GM12878 (cell line): ENCODE results near the gene HOGA1.

Experiments used
- CTCF ChIP-seq, 3 experiments: IDR thresholded peaks in 2 of 3; conservative IDR thresholded peaks in 1 of 3; 2 replicates each; pipeline ENCODE4 v1.5.1; 2011; ENCODE audit warnings: low read depth in 3 of 3, low read length in 3 of 3, mild to moderate bottlenecking in 3 of 3, control low read depth in 2 of 3, moderate library complexity in 2 of 3, inconsistent platforms in 1 of 3, mixed read lengths in 1 of 3; ENCODE audit not compliant: control insufficient read depth in 2 of 3, insufficient read depth in 1 of 3; ENCODE audit errors: extremely low read depth in 1 of 3
- EZH2 ChIP-seq: IDR thresholded peaks from 2 replicates; pipeline ENCODE4 v1.6.1; 2012; ENCODE audit warnings: low read depth, mild to moderate bottlenecking, control low read depth, inconsistent platforms, low read length, borderline replicate concordance; ENCODE audit not compliant: control insufficient read depth
- HDAC6 ChIP-seq: fragments of 200-600 bp; sonication (generic); IDR thresholded peaks from one replicate; pipeline ENCODE4 v1.8.0; 2017; ENCODE audit warnings: antibody characterized with exemption; ENCODE audit not compliant: unreplicated experiment
- NFYB ChIP-seq: IDR thresholded peaks from 2 replicates; pipeline ENCODE4 v1.6.1; 2011; ENCODE audit warnings: low read depth, mild to moderate bottlenecking, low read length, improper control_type of control experiment, moderate library complexity; ENCODE audit not compliant: insufficient read depth
- POLR2AphosphoS5 ChIP-seq: IDR thresholded peaks from 2 replicates; pipeline ENCODE4 v1.6.1; 2011; ENCODE audit warnings: mild to moderate bottlenecking, low read length, inconsistent platforms
- SMAD5 ChIP-seq: IDR thresholded peaks from 2 replicates; pipeline ENCODE4 v1.6.1; 2016; ENCODE audit warnings: antibody characterized with exemption, low read depth
- TF ChIP-seq, protein P1 (sequence below): IDR thresholded peaks from 2 replicates; pipeline ENCODE4 v1.6.1; 2011; ENCODE audit warnings: low read depth, low read length, improper control_type of control experiment, borderline replicate concordance
- TF ChIP-seq, protein P2 (sequence below): IDR thresholded peaks from 2 replicates; pipeline ENCODE4 v1.6.1; 2012; ENCODE audit warnings: improper control_type of control experiment, low read depth, low read length; ENCODE audit not compliant: insufficient replicate concordance

GRCh38 chr10:97640868-97641811 is 57.0 kb downstream of the HOGA1 start:
- no peak for TF ChIP-seq NFYB
- TF ChIP-seq POLR2AphosphoS5: no peak
- no peak for TF ChIP-seq CTCF (IDR thresholded peaks at IDR 0.05 in 2 of 3, conservative IDR thresholded peaks at IDR 0.05 in 1 of 3; ENCODE audit: control insufficient read depth in 2 of 3, extremely low read depth in 1 of 3, insufficient read depth in 1 of 3, low read depth in 3 of 3, low read length in 3 of 3)
- TF ChIP-seq, protein P1, sequence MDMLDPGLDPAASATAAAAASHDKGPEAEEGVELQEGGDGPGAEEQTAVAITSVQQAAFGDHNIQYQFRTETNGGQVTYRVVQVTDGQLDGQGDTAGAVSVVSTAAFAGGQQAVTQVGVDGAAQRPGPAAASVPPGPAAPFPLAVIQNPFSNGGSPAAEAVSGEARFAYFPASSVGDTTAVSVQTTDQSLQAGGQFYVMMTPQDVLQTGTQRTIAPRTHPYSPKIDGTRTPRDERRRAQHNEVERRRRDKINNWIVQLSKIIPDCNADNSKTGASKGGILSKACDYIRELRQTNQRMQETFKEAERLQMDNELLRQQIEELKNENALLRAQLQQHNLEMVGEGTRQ: no peak
- TF ChIP-seq HDAC6: no peak
- TF ChIP-seq, protein P2, sequence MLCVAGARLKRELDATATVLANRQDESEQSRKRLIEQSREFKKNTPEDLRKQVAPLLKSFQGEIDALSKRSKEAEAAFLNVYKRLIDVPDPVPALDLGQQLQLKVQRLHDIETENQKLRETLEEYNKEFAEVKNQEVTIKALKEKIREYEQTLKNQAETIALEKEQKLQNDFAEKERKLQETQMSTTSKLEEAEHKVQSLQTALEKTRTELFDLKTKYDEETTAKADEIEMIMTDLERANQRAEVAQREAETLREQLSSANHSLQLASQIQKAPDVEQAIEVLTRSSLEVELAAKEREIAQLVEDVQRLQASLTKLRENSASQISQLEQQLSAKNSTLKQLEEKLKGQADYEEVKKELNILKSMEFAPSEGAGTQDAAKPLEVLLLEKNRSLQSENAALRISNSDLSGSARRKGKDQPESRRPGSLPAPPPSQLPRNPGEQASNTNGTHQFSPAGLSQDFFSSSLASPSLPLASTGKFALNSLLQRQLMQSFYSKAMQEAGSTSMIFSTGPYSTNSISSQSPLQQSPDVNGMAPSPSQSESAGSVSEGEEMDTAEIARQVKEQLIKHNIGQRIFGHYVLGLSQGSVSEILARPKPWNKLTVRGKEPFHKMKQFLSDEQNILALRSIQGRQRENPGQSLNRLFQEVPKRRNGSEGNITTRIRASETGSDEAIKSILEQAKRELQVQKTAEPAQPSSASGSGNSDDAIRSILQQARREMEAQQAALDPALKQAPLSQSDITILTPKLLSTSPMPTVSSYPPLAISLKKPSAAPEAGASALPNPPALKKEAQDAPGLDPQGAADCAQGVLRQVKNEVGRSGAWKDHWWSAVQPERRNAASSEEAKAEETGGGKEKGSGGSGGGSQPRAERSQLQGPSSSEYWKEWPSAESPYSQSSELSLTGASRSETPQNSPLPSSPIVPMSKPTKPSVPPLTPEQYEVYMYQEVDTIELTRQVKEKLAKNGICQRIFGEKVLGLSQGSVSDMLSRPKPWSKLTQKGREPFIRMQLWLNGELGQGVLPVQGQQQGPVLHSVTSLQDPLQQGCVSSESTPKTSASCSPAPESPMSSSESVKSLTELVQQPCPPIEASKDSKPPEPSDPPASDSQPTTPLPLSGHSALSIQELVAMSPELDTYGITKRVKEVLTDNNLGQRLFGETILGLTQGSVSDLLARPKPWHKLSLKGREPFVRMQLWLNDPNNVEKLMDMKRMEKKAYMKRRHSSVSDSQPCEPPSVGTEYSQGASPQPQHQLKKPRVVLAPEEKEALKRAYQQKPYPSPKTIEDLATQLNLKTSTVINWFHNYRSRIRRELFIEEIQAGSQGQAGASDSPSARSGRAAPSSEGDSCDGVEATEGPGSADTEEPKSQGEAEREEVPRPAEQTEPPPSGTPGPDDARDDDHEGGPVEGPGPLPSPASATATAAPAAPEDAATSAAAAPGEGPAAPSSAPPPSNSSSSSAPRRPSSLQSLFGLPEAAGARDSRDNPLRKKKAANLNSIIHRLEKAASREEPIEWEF: no peak
- TF ChIP-seq EZH2: no peak
- TF ChIP-seq SMAD5: no peak
